K562 (cell line): ENCODE measurements around the gene NR6A1. TPM values are rescaled to one million over a fixed set of nuclear protein-coding genes. Genes with fewer than 3 reads are reported as not detected.
A peak's percentile ranks its signal among the peaks of the same experiment; 100 is the strongest.

Source experiments
- ARID1B ChIP-seq: fragments of 450-650 bp; IDR thresholded peaks from 2 replicates; pipeline ENCODE4 v1.6.1; 2016; ENCODE audit warnings: antibody characterized with exemption, mild to moderate bottlenecking, inconsistent platforms
- CBFA2T3 ChIP-seq: fragments of 450-650 bp; IDR thresholded peaks from 2 replicates; pipeline ENCODE4 v1.6.1; 2017
- CEBPG ChIP-seq, 3 experiments: fragments of 200-800 bp in 1 of 3; sonication (Bioruptor generic) in 1 of 3; sonication (generic) in 1 of 3; formaldehyde crosslinking in 1 of 3; IDR thresholded peaks in 2 of 3; conservative IDR thresholded peaks in 1 of 3; 2 replicates each; pipeline versions ENCODE4 v1.6.1 to v1.8.0; 2016 to 2022; ENCODE audit warnings: missing compliant biosample characterization in 2 of 3, missing genetic modification characterization in 2 of 3, mild to moderate bottlenecking in 1 of 3, missing genetic modification reagents in 1 of 3
- DPF2 ChIP-seq: fragments of 450-650 bp; IDR thresholded peaks from 2 replicates; pipeline ENCODE4 v1.6.1; 2016
- EP300 ChIP-seq: IDR thresholded peaks from 2 replicates; pipeline ENCODE4 v1.6.1; 2012; ENCODE audit warnings: low read length, improper control_type of control experiment
- ETV6 ChIP-seq, 3 experiments: fragments of 150-350 bp in 1 of 3; sonication (generic) in 1 of 3; formaldehyde crosslinking in 1 of 3; IDR thresholded peaks; 2 replicates each; pipeline versions ENCODE4 v1.6.1 to v1.8.0; 2014 to 2022; ENCODE audit warnings: borderline replicate concordance in 2 of 3, low read depth in 2 of 3, antibody characterized with exemption in 1 of 3, low read length in 1 of 3, mild to moderate bottlenecking in 1 of 3, missing genetic modification reagents in 1 of 3
- MEIS2 ChIP-seq: fragments of 450-650 bp; IDR thresholded peaks from 2 replicates; pipeline ENCODE4 v1.6.1; 2014; ENCODE audit warnings: mild to moderate bottlenecking; ENCODE audit not compliant: partially characterized antibody
- NBN ChIP-seq: fragments of 450-650 bp; IDR thresholded peaks from 2 replicates; pipeline ENCODE4 v1.6.1; 2016; ENCODE audit warnings: low read depth, mild to moderate bottlenecking
- POLR2A ChIP-seq: fragments of 450-650 bp; conservative IDR thresholded peaks from 2 replicates; pipeline ENCODE4 v1.6.1; 2016
- SIRT6 ChIP-seq: IDR thresholded peaks from one replicate; pipeline ENCODE4 v1.6.1; 2012; ENCODE audit warnings: low read depth, mild to moderate bottlenecking, control low read depth, inconsistent platforms, low read length, moderate library complexity
- SMARCA5 ChIP-seq: fragments of 450-650 bp; IDR thresholded peaks from 2 replicates; pipeline ENCODE4 v1.6.1; 2016
- SP1 ChIP-seq: sonication (generic); formaldehyde crosslinking; IDR thresholded peaks from 2 replicates; pipeline ENCODE4 v1.8.1; 2022; ENCODE audit warnings: mild to moderate bottlenecking, missing genetic modification reagents
- SPI1 ChIP-seq: IDR thresholded peaks from 2 replicates; pipeline ENCODE4 v1.6.1; 2011; ENCODE audit warnings: low read depth, low read length, control low read depth, borderline replicate concordance
- TAL1 ChIP-seq: fragments of 450-650 bp; IDR thresholded peaks from 2 replicates; pipeline ENCODE4 v1.6.1; 2016; ENCODE audit warnings: mild to moderate bottlenecking
- ZNF75A ChIP-seq: fragments of 450-650 bp; formaldehyde crosslinking; IDR thresholded peaks from 2 replicates; pipeline ENCODE4 v1.4.0; 2020; ENCODE audit warnings: mild to moderate bottlenecking
- polyA plus RNA-seq, 8 experiments: library from polyadenylated mRNA; depleted of rRNA in 4 of 8; stranded (reverse) in 5 of 8; unstranded in 3 of 8; fragments of >200 nt; fragmentation: Nextera tagmentation in 2 of 8; fragmentation: Illumina TruSeq in 1 of 8; extraction: Ambion mirVana in 2 of 8; extraction: Trizol in 1 of 8; gene quantifications; 2 replicates each; pipeline versions ENCODE4 v1.2.1 to v1.2.3, GENCODE V29; 2011 to 2014; ENCODE audit warnings: inconsistent platforms in 1 of 8, missing spikeins in 1 of 8
- total RNA-seq, 7 experiments: library from RNA; depleted of rRNA in 6 of 7; stranded (reverse); fragments of >200 nt in 6 of 7; fragmentation: Illumina TruSeq in 2 of 7; extraction: Trizol in 2 of 7; gene quantifications; 2 replicates each; pipeline versions ENCODE4 v1.2.1 to v1.2.3, GENCODE V29; 2011 to 2021; ENCODE audit warnings: low replicate concordance in 1 of 7

The NR6A1 gene
- total and polyA plus RNA-seq, 9 of the 15 experiments (the other 6 are each of a cell fraction or from before 2014, with no cell fraction given): 9.7 to 55.4 (median 28.3) TPM

DNA sequence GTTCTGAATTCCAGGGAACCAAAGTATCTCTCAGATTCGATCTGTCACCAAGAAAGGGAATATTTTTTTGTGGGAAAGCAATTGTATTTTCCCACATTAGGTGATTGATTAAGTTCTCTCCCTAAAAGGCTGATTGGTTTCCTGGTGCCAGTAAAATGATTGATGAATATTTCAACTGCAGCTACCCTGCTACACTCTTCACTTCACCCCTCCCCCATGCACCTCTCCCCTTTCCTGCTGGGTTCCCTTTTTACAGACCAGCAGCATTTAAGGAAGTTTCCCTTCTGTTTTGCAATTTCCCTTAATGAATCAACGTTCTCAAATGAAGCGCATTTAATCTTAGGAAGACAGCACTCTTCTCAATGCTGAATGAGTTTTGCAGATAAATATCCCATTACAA is 13.1 kb downstream of the NR6A1 start (continued):
- TF ChIP-seq ETV6 (IDR thresholded peaks at IDR 0.05; ENCODE audit: borderline replicate concordance in 1 of 2, low read depth in 2 of 2, low read length in 1 of 2) (peak; percentile 47 to 83; a peak in 3 of 4 replicates), ETV6 (CRISPR knock-in tag; IDR thresholded peaks at IDR 0.05; ENCODE audit: borderline replicate concordance) (no peak), ZNF75A (CRISPR knock-in tag) (peak; percentile 63; the same call in 1 of the 2 replicates), NBN (peak; percentile 34; the same call in 1 of the 2 replicates), MEIS2 (peak; percentile 89), DPF2 (peak; percentile 64), EP300 (peak; percentile 43), ARID1B (peak; percentile 74), POLR2A (no peak), SIRT6 (no peak), SPI1 (peak; percentile 94), CEBPG (CRISPR knock-in tag; IDR thresholded peaks at IDR 0.05) (no peak), CEBPG (tag; conservative IDR thresholded peaks at IDR 0.05 in 1 of 2, IDR thresholded peaks at IDR 0.05 in 1 of 2) (peak in 1 of 2 experiments; percentile 48; a peak in 2 of 4 replicates), SMARCA5 (0 out of 2 replicates have a peak, but pooled peaks have one; percentile 30), TAL1 (peak; percentile 47), CBFA2T3 (peak; percentile 64), SP1 (CRISPR knock-in tag) (0 out of 2 replicates have a peak, but pooled peaks have one; percentile 28)
